ENCODE measurements around the gene KMO.

Gene KMO

DNA sequence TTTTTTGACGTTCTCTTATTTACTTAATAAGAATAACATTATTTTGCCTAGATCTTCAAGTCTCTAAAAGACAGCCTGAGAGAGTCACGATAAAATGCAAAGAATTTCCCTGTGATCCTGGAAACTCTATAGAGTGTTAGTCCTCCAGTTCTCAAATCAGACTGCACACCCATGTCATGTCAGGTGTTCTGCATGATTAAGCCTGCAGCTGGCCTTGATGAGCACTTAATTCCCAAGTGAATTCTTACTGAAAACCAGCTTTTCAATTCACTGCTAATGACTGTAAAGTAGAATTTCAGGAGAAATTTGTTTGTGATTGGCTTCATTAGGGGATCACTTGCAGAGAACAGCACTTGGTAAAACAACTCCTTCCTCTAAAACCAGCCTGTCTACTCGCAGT is 66.1 kb downstream of the KMO start:
- DNase-seq: no peak

DNA sequence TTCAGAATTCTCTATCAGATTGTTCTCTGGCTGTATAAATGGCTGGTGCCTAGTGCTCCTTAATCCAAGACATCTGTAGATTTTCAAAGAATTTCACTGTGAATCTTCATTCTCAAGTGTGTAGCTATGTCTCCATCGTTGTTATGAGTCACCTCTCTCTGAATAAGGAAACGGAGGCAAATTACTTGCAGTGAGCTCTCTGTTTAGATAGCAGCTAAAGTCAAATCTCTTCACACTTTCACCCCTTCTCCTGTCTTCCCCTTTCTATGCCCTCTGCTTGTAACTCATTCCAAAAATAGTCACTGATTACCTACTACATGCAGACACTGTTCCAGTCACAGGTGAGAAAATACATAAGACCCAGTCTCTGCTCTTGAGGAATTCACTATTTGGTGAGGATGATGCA is 68.3 kb downstream of the KMO start:
- no peak for DNase-seq

DNA sequence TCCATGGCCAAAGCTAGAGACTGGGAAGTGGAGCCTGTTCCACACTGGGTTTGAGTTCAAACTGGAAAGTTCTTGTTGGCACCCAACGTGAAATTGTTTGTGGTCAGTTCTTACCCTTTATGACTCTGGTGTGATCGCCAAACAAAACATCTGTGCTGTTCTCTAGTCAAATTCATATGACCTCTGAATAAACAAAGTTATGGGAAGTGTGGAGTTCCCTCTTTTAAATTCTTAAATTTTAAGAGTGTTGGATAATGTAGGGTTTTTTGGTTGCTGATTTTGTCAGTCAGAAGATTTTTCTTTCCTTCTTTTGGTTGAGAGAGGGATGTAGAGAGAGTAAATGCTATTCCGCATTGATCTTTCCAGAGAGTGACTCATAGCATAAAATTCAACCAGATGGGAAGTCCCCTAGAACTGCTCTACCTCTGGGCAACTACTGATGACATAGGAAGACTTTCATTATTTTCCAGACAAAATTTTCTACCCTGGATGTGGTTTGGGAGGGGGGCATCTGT is 71.6 kb downstream of the KMO start:
- DNase-seq: no peak

DNA sequence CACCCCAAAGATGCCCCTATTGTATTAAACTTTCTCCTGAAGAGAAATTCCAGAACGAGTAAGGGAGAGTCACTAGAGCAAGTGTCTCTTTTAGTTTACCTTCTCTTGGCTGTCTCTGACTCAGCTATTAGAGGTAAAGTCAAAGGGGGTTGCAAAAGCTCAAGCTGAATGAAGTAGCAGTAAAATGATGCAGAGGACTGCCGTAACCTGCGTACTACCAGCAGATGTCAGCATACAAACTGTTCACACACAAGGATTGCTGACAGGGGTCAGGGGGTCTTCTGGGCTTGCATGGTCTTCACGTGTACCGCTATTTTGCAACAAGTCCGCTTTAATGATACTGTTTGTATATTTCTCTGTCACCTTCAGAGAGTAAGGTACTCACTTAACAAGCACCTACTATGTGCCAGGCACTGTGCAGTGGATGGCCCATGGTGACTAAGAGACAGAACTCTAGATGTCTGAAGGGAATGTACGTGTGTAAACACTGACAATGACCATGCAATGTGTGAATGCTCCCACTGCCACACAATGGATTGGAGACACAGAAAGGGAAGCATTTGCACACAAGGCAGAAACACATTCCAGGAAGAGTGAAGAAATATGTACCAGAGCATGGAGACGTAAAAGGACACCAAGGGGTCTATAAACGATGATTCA is 73.1 kb downstream of the KMO start:
- no peak for DNase-seq

DNA sequence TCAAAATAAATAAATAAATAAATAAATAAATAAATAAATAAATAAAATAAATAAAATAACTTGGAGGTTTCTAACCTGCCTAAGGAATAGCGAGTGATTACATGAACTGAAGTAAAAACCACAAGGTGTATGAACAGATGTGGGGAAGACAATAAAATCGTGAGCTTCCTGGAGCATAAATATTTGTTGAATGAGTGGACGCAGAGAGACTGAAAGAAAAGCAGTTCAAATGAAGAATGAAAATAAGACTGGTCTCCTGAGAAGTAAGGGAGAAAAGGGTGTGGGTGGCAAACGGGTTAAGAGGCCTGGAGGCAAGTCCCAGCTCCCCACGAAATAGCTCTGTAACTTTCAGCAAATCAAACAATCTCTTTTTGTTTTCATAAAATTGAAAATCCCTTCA is 74.4 kb downstream of the KMO start:
- DNase-seq: no peak

DNA sequence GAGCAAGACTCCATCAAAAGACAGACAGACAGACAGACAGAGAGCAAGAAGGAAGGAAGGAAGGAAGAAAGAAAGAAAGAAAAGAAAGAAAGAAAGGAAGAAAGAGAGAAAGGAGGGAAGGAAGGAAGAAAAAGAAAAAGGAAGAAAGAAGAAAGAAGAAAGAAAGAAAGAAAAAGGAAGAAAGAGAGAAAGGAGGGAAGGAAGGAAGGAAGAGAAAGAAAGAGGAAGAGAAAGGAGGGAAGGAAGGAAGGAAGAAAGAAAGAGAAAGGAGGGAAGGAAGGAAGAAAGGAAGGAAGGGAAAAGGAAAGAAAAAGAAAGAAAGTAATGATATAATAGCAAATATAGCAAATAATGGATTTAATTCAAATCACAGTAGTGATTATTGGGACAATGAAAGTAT is 75.3 kb downstream of the KMO start:
- DNase-seq: no peak

DNA sequence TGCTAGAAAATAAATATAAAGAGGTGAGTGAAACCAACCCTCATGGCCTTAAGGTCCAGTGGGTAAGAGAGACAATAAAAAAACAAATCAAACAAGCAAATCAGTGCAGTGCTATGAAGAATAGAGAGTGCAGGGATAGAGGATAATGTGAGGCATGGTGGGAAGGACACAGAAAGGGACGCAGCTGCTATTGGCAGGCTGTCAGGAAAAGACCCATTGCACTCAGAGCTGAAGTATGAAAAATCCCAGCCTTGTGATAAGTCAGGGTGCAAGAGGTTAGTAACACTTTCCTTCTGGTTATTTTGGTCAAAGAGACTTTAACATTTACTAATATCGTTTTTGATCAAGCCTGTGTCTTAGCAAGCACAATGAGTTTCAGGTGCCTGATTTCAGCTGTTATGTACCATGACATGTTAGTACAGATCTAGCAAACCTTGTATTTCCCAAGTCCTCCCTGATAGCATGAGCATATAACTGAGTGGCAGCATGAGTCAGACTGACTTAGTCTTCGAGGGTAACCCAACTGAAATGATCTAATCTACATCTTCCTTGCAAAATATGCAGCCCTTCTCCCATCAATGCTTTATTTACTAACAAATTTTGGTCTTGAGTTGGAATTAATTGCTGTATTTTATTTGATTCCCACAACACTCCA is 76.3 kb downstream of the KMO start:
- DNase-seq: no peak

DNA sequence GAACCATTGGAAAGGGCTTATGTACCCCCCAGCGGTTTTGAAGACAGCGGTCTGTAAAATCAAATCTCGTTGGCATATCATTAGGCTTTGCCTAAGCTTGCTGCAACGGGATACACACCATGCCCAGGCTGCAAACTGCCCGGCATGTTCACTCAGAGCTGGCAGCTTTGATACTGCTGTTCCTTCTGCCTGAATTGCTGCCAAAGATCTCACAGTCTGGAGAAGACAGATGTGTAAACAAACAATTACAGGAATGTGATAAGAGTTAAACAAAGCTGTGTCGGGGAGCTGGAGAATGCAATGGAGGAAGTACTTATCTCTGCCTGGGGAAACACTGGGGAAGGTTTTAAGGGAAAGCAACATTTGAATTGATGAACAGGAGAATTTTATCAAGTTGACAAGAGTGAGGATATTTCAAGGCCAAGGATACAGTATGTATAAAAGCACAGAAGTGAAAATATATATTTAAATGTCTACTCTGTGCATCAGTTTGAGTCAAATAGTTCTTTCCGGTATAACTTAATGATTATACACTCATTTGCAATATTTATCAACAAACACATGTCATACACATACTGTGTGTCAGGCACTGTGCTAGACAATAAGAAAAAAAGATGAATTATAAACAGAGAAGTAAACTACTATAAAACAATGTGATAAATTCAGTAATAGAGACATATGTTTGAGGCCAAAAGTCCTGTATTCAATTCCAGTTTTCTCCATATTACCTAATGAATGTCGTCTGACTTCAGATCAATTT is 78.1 kb downstream of the KMO start:
- DNase-seq: no peak

DNA sequence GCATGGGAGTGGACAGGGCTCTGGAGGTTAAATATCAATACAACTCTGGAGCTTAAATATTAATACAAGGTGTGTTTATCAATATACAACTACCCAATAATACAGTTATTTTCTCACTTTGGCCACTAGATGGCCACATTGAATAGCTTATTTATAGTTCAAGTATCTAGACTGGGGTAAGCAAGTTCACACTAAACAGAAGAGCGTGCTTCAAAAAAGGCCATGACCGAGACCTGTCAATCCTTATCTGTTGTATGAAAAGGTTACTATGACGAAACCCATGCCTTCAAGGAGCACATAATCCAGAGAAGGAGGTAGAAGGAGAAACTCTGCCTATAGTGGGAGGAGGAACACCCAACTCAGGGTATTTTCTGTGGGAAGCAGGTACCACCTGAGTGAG is 78.9 kb downstream of the KMO start:
- peak in 3 of 6 experiments; percentile 25 to 69 (median 65) for DNase-seq

DNA sequence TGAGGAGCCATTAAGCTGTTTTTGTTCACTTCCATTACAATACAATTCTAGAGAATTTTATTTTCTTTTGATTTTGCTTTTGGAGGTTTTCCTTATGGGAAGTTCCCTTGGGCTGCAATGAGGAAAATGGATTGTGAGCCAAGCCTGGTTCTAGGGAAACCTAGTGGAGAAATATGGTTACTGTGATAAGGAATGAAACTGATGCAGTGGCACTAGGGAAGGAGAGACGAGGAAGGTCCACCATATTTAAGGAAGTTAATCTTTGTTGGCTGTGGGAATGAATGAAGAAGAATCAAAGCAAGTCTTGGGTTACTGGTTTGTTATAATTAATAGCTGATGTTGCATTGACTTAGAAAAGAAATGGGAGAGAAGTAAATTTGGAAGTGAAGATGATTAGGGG is 79.6 kb downstream of the KMO start:
- DNase-seq: no peak

DNA sequence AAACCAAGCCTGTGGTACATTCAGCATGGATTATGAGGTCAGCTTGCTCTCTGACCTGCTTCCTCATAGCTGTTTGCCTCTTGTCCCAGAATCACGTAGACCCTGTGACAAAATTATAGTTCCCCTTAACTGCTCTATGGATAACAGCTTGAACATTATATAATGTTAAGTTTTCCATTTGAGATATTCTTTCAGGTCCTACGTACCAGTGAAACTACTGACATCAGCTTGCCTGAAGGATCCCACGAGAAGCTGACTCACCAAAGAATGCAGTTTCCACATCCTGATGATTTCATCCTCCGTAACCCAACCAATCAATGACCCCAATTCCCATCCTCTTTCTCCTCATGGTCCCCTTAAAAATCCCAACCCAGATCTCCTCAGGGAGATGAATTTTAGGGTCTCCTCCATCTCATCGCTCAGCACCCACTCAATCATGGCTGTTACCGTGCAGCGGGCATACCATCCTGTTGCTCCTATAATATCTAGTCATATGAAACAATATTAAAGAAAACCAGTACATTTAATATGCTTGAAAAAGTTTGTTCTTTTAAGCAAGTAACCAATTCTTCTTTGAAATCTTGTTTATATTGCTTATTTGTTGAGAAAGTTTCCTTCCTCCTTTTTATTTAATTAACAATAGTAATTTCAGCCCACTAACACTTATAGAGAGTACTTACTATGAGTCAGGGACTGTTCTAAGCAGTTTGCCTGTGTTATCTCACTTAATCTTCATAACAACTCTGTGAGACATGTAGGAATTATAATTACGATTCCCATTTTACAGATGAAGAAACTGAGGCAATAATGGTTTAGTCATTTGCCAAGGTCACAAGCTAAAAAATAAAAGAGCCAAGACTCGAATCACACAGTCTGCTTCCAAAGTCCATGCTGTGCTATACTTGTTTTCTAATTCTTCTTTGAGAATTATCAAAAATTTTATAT is 80.6 kb downstream of the KMO start:
- DNase-seq: no peak

DNA sequence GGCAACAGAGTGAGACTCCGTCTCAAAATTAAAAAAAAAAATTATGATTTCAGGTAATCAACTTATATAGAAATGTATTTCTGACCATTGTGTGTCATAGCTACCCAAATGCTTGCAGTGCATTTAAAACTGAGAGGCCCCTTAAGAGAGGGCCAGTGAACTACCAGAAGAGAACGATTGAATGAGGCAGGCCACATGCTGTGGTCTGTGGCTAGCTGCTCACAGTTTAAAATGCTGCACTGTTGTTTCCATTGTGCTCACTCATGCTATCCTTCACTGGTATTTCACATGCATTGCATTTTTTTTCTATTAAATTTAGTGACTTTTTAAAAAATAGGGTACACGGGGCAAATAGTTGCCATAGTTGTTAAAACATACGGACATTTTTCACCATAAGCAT is 82.0 kb downstream of the KMO start:
- no peak for DNase-seq

DNA sequence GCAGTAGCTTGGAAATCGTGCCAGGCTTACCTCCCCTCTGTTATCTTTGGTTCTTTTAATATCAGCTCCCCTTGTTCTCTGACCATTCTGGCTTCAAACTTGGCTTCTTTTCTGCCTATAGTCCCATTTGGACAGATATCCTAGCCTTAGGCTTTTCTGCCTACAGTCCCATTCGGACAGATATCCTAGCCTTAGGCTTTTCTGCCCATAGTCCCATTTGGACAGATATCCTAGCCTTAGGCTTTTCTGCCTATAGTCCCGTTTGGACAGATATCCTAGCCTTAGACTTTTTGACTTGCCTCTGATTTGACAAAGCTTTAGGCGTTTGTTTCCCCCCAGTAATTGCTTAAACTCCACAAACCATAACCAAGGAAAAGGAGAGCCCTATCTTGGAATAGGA is 82.4 kb downstream of the KMO start:
- no peak for DNase-seq

DNA sequence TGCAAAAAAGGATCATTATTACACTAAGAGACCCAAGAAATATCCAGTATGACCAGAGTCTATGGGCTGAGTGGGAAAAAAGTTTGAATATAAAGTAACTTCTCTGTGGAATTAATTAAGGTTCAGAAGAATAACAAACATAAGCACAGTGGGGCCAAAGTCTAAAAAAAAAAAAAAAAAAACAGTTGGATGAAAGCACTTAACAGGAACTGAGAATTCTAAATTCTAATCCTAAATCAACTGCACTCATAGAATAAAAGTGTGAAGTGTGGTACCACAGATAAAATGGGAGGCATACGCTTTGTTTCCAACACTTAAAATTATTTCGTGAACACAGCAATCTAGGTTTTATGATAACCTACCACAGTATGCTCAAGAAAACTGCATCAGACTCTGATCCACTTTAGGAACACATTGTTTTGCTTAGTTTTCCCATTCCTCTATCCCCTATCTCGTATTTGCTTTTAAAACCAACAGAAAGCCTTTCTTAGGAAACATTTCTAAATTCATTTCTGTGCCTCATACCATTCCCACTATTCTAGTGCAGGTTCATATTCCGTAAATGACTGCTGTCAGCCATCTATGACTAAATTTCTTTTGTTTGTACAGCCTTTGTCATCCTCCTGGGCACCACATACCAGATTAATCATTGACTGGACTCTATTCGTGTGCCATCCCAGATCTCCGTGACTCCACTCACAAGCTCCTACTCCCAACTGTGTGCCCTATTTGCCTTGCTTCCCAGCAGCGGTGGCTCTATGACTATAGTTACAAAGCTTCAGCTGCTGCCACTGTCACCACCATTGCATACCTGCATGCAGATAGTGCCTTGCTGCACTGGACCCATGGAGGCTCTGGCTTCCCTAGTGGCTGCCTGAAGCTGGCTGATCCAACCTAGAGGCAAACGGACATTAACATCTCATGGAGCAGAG is 83.1 kb downstream of the KMO start:
- no peak for DNase-seq

DNA sequence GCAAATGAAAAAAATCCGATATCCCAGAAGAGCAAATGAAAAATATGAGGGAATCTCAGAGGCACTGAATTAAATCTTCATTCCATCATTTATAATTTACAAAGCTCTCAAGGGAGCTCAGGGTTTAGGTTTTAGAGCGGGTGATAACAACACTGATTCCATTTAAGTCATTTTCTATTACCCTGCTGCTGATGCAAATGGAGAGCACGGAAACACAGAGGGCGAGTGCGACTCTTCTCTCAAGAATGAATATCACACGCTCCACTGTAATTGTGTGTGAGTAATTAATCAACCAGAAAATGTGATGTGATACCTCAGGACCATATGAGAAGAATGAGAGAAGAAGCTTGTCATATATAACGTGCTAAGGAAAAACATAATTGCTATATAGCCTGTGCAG is 85.2 kb downstream of the KMO start:
- DNase-seq: no peak

DNA sequence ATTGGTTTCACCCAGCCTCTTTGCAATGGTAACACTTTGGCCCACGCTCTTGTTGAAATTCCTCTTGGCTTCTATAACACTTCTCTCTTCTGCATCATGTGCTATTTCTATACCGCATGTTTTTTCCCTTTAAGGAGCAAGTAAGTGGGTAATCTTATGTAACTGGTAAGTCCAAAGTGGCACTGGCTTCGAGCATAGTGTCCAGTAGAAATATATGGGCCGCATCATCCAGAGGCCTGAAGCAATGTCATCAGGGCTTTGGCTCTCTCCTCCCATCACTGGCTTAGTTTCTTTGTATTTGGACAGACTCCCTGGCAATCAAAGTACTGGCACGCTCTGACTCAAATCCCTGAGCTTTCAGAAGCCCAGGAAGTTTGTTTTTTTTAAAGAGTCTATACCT is 90.5 kb downstream of the KMO start:
- no peak for DNase-seq

DNA sequence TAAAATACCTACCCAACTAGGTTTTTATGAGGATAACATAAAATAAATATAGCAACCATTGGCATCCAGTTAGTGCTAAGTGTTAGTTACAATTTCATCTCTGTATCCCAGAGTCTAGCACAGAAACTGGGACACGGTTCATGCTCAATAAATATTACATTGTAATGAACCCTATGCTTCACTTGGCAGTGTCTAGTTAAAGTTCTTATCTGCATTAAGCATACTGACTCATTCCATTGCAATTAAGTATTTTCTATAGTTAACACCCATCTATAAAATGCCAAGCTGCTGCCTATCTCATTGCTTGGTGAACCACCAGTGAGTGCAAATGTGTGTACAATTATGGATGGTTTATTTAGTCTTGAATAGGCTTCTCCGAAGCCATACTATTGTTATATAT is 92.8 kb downstream of the KMO start:
- no peak for DNase-seq

DNA sequence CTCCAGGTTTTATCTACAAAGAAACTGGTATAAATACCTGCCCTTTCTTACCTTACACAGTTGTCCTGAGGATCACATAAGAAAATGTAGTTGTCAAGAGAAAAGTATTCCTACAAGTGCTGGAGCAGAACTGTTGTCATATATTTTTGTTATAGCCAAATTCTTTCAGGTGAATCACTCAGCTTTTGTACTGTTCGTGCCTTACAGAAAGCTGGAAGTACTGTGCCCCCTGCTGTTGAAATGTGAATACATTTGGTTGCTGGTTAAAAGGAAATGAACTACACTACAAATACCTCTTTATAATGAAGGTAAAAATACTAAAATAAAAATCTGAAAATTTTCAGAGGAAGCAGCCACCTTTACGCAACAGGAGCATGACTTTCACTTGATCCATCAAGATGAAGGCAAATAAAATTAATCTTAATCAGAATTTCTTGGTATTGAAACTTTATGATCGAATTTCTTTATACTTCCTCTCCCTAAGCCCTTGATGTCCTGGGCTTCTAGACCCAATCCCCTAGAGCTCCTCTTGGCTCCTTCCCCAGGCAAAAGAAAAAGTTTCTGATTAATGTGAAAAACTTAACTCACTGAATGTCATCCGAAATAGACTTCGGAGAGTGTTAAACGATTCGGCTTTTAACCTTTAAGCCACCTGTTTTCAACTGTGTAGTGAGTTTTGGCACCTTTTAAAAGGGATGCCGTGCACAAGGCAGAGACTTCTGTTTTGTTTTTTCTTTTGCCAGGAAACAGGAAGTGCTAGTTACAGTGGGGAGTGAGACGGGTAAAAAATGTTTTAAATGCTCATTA is 95.5 kb downstream of the KMO start:
- DNase-seq: peak in 5 of 6 experiments; percentile 10 to 82 (median 56)

DNA sequence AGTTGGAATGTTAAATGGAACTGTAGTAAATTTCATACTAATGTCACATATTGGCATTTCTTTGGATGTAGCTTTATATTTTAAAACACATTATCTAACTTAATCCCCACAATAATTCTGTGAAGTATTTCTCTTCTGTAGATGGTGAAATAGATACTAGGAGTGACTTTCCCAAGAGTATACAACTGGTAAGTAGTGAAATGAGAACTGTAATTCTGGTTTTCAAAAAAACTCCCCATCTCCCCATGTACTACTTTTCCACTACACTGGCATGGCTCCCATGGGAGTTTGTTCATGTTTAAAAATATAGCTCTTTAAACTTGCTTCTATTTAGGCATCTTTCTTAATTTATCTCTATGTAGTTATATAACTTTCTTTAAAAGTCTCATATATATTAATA is 97.8 kb downstream of the KMO start:
- DNase-seq: no peak

DNA sequence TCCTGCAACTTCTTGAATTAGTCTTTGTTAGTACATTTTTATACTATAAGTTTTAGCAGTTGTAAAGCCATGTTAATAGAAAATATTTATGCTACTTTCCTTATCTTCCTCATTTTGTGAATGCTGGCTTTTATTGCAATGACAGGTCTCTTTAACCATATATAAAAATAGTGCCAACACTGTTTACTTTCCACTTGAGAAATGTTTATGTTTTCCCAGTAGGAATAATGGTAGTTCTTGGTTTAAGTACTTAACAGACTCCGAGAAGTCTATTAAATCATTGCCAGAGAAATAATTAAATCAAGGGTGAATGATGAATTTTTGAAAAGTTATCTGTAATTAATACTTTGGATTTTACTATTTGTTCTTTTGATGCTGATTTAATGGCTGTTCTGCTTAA is 98.3 kb downstream of the KMO start:
- no peak for DNase-seq

DNA sequence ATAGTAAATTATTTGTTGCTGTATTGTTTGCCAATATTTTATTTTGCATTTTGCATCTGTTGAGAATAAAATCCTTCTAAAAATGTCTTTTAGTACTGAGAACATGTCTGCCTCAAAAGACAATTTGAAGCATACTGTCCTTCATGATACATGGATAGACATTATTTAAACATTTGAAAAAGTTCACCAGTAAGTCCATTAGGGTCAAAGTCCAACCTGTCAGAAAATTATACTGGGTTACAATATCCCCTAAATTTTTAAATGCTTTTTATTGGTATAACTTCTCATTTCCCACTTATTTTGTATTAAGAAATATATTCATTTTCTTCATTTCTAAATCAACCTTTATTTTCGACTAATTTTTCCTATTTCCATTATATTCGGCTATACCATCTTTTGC is 98.7 kb downstream of the KMO start:
- no peak for DNase-seq
